Uterus (tissue), 4 donors: ENCODE data around the gene ASB6. TPM values are rescaled to one million over a fixed set of nuclear protein-coding genes. Genes with fewer than 3 reads are reported as not detected.
"Not testable (repeated sequence)": the region's sequence is repeated elsewhere in the genome, so short reads cannot be mapped to it uniquely, and the experiment has no call there.

ENCODE experiments used
- DNase-seq, 2 donors: peaks; one replicate each; pipeline ENCODE4 v3.0.0-alpha.2; 2019 to 2020
- H3K27ac ChIP-seq, 2 donors: fragments of 200-600 bp; sonication (generic); 1 replicate in 1 of 2; 2 replicates in 1 of 2; pipeline ENCODE4 v1.5.1; 2016 to 2018
- H3K27me3 ChIP-seq, 2 donors: fragments of 200-600 bp; sonication (generic); one replicate each; pipeline ENCODE4 v1.5.1; 2018 to 2019; ENCODE audit warnings: control low read depth in 1 of 2
- H3K36me3 ChIP-seq, 2 donors: fragments of 200-600 bp; sonication (generic); one replicate each; pipeline ENCODE4 v1.5.1; 2019; ENCODE audit warnings: control low read depth in 1 of 2
- H3K4me1 ChIP-seq, 2 donors: fragments of 200-600 bp; sonication (generic); one replicate each; pipeline ENCODE4 v1.5.1; 2018 to 2019; ENCODE audit warnings: control low read depth in 1 of 2
- H3K4me3 ChIP-seq, 2 donors: fragments of 200-600 bp; sonication (generic); 1 replicate in 1 of 2; 2 replicates in 1 of 2; pipeline ENCODE4 v1.5.1; 2018 to 2019; ENCODE audit warnings: mild to moderate bottlenecking in 1 of 2
- H3K9me3 ChIP-seq, 2 donors: fragments of 200-600 bp; sonication (generic); one replicate each; pipeline ENCODE4 v1.5.1; 2019; ENCODE audit warnings: control low read depth in 1 of 2
- POLR2A ChIP-seq, 2 donors: fragments of 450-650 bp; IDR thresholded peaks; one replicate each; pipeline ENCODE4 v1.6.1; 2016; ENCODE audit warnings: antibody characterized with exemption in 2 of 2, mild to moderate bottlenecking in 1 of 2, moderate library complexity in 1 of 2
- intact Hi-C: fragments of 100-400 bp; cut with DNase I; formaldehyde crosslinking; loops from one replicate; pipeline ENCODE4 v1.15.1; 2023; ENCODE audit warnings: low total_unique reads
- total RNA-seq, 4 donors: library from RNA; depleted of rRNA in 3 of 4; stranded (reverse); fragments of >200 nt in 3 of 4; gene quantifications; one replicate each; pipeline versions ENCODE4 v1.1.0 to v1.2.4, GENCODE V29; 2014 to 2023
- TF ChIP-seq, protein P1 (sequence below), 4 experiments: fragments of 200-600 bp in 2 of 4; fragments of 450-650 bp in 2 of 4; sonication (generic) in 2 of 4; IDR thresholded peaks; one replicate each; pipeline ENCODE4 v1.5.1; 2016 to 2019; ENCODE audit warnings: antibody characterized with exemption in 4 of 4, mild to moderate bottlenecking in 2 of 4, moderate library complexity in 1 of 4
- donor health status: DM: yes; HTN: yes; CAD: no.

ASB6 gene
- total RNA-seq, 4 donors from 2014 or later: 1.3 to 20.3 (median 8.5) TPM

DNA sequence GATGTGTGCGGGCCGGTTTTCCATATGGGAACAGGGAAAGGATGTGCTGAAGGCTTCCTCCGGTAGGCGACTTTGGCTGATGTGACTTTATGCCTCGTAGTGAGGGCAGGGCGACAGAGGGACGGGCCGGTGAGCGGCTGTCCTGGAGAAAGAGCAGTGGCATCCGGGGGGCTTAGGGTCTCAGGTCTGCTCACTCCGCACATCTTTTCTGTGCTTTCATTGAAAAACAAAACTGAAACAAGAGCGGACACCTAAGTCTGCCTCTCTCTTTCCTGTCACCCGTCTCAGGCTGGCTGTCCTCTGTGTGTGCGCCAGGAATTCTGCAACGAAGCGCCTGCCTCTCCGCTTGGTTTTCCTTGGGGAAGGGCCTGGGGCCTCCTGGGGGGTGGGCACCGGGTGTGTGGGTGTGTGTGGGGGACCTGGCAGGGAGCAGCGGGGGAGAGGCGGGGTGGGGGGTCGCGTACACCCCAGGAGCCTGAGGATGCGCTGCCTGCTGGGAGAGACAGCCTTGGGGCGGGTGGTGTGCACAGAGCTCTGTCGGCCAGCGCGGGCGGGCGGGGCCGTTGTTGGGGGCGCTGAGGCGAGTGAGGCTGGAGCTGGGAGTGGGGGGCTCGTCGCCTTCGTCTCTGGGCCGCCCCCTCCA is 22.9 kb upstream of the ASB6 start:
- no peak overlapping the region for H3K27ac ChIP-seq
- no peak for DNase-seq
- intact Hi-C loops: no loop called here
- no peaks in the 10 kb centered on the region for H3K9me3 ChIP-seq
- TF ChIP-seq, protein P1, sequence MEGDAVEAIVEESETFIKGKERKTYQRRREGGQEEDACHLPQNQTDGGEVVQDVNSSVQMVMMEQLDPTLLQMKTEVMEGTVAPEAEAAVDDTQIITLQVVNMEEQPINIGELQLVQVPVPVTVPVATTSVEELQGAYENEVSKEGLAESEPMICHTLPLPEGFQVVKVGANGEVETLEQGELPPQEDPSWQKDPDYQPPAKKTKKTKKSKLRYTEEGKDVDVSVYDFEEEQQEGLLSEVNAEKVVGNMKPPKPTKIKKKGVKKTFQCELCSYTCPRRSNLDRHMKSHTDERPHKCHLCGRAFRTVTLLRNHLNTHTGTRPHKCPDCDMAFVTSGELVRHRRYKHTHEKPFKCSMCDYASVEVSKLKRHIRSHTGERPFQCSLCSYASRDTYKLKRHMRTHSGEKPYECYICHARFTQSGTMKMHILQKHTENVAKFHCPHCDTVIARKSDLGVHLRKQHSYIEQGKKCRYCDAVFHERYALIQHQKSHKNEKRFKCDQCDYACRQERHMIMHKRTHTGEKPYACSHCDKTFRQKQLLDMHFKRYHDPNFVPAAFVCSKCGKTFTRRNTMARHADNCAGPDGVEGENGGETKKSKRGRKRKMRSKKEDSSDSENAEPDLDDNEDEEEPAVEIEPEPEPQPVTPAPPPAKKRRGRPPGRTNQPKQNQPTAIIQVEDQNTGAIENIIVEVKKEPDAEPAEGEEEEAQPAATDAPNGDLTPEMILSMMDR (IDR thresholded peaks at IDR 0.05): no peak
- TF ChIP-seq POLR2A (IDR thresholded peaks at IDR 0.05): no peak
- H3K4me3 ChIP-seq: peak overlapping the region; percentile 15 to 36
- H3K27me3 ChIP-seq: peaks cover 0 to 5% of the 10 kb centered on the region in 2 donors
- H3K4me1 ChIP-seq: no peaks in the 10 kb centered on the region
- no peaks in the 10 kb centered on the region for H3K36me3 ChIP-seq

DNA sequence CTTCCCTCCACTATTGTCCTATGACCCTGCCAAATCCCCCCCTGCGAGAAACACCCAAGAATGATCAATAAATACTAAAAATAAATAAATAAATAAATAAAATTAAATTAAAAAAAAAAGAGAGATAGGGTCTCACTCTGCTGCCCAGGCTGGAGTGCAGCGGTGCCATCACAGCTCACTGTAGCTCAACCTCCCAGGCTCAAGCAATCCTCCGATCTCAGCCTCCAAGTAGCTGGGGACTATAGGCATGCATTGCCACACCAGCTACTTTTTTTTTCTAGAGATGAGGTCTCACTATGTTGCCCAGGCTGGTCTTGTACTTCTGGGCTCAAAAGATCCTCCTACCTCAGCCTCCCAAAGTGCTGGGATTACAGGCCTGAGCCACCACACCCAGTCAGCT is 20.3 kb upstream of the ASB6 start:
- intact Hi-C loops, H3K27me3 ChIP-seq, DNase-seq, H3K4me1 ChIP-seq, H3K9me3 ChIP-seq, H3K4me3 ChIP-seq, H3K36me3 ChIP-seq, H3K27ac ChIP-seq: not testable (repeated sequence)

DNA sequence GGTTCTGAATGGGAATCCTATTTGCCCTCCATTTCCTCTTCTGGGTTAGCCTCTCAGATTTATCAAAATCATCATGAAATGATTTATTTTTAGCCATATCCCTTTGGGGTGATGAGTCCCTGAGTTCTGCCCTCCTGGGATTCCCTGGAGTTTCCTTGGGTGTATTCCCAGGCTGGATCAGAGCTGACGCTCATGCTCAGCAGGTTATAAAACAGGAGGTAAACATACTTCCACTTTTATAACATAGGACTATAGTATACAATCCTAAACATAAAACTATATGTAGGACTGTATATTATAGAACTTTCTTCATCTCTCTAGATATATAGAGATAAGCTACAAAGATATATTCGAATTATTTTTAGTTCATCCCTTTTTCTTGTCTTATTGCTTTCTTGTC is 19.1 kb upstream of the ASB6 start:
- Histone ChIP-seq H3K9me3 (no peaks in the 10 kb centered on the region), H3K4me1 (no peaks in the 10 kb centered on the region), H3K27ac (no peak overlapping the region), H3K27me3 (no peaks in the 10 kb centered on the region), H3K36me3 (no peaks in the 10 kb centered on the region), H3K4me3 (no peak overlapping the region)
- intact Hi-C loops: no loop called here
- TF ChIP-seq, protein P1 (IDR thresholded peaks at IDR 0.05): no peak
- TF ChIP-seq POLR2A (IDR thresholded peaks at IDR 0.05): no peak
- no peak for DNase-seq

DNA sequence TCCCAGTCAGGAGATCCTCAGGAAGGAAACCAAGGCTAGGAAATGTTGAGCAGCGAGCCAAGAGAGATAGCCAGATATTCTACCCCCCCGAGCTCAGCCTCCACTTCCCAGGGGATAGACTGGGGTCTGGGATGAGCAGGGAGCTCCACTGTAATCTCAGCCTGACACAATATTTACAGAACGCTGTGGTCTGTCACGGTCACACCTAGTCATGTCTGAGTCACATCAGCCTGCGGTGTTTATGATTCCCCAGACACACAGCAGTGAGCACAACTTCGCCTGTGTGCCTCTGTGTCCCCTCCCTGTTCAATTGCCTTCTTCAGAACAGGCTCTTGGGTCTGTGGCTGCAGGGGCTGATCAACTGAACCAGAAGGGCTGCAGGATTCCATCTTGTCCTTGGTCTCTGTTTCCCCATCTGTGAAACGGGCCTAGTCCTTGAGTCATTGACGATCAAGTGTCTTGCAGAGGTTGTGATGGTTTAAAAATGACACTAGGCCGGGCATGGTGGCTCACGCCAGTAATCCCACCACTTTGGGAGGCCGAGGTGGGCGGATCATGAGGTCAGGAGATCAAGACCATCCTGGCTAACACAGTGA is 14.9 kb upstream of the ASB6 start:
- Histone ChIP-seq H3K9me3 (no peaks in the 10 kb centered on the region), H3K4me1 (no peaks in the 10 kb centered on the region), H3K27me3 (no peaks in the 10 kb centered on the region), H3K27ac (no peak overlapping the region), H3K36me3 (no peaks in the 10 kb centered on the region), H3K4me3 (no peak overlapping the region)
- intact Hi-C loops: loop anchor here (10.0 kb wide), 1 partner anchor 68 kb away; no protein-coding TSS in a partner anchor
- no peak for DNase-seq
- TF ChIP-seq, protein P1 (IDR thresholded peaks at IDR 0.05): no peak
- no peak for TF ChIP-seq POLR2A (IDR thresholded peaks at IDR 0.05)

DNA sequence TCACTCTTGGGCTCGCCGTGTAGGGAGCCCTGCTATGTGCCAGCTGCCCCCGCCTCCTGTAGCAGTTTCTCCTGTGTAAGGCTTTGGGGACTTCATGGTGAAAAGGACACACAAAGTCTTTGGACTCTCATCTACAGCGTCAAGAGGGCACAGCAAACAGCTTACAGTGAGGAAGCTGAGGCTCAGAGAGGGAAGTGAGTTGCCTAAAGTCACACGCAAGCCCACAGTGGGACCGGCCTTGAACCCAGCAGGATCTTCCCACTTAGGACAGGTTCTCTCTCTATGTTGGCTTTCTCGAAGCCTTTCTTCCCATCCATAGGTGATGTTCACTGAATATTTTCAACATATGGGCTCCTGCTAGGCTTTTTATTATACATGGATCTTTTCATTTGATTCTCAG is 13.7 kb upstream of the ASB6 start:
- no peak overlapping the region for H3K27ac ChIP-seq
- H3K9me3 ChIP-seq: no peaks in the 10 kb centered on the region
- intact Hi-C loops: loop anchor here (10.0 kb wide), 1 partner anchor 69 kb away; no protein-coding TSS in a partner anchor
- H3K27me3 ChIP-seq: no peaks in the 10 kb centered on the region
- TF ChIP-seq POLR2A (IDR thresholded peaks at IDR 0.05): no peak
- TF ChIP-seq, protein P1 (IDR thresholded peaks at IDR 0.05): no peak
- no peaks in the 10 kb centered on the region for H3K4me1 ChIP-seq
- H3K36me3 ChIP-seq: no peaks in the 10 kb centered on the region
- no peak overlapping the region for H3K4me3 ChIP-seq
- DNase-seq: no peak
